ENCODE data around the gene PKM. TPM values are rescaled to one million over a fixed set of nuclear protein-coding genes. Genes with fewer than 3 reads are reported as not detected.

The PKM gene
- total and polyA plus RNA-seq, 9 of the 15 experiments (the other 6 are each of a cell fraction or from before 2014, with no cell fraction given), result 140 to 825 (median 383) TPM

DNA sequence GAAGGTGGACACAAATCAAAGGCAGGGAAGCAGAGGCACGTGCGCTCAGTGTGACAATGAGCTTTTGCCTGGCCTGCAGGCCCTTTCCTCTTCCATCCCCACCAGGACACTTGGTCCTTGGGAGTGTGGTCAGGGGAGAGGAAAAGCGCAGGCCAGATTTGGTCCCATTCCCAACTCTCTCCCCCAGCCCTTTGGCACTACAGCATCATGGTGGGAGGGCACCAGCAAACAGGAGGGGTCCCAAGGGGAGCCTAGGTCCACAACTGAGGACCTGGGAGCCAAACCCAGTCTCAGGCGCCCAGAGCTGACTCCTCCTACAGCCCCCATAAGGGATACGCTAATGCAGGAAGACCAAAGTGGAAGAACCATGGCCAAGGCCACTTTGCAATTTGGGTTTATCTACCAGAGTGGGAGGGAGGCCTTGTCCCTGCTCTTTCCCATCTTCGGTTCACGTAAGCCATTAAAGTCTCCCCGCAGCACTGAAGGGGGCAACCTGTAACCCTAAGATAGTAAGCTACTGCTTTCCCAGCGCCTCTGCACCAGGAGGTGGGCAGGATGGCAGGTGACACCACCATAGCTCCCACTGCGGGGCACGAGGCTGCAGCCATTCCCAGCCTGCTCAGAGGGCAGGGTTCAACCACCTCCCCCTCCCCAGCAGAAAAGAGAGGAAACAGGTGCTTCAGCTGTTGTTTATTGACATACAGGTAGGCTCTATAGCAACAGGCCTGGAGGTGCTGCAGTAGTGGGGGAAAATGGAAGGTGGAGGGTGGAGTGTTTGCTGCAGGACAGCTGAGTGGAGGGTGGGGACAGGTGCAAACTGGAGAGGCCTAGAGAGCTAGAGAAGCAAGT, 32.4 kb downstream of the PKM start:
- H4K20me1 ChIP-seq (replicated peaks; ENCODE audit: control insufficient read depth, insufficient read depth, low read length), result peaks cover 17% of the 10 kb centered on the region
- FAIRE-seq (no peak), ATAC-seq (no peak), DNase-seq (ENCODE audit: extremely low read depth in 1 of 4, low spot score in 3 of 4) (no peak)
- CTCF ChIA-PET (ENCODE audit: low intra/inter-chr PET ratio), result no interaction called here
- no peaks in the 10 kb centered on the region for H3K27me3 ChIP-seq (ENCODE audit: control insufficient read depth in 2 of 2, insufficient read depth in 2 of 2, low read length in 2 of 2)
- H3K36me3 ChIP-seq (ENCODE audit: control insufficient read depth, insufficient read depth, low read length), result peaks cover 57% of the 10 kb centered on the region
- 67% methylated on average over 9 of the region's 11 CpGs for WGBS (ENCODE audit: insufficient coverage, low coverage, missing lambda C conversion rate)
- intact Hi-C loops (cut with micrococcal nuclease) (loop anchor here (1.0 kb wide), 1 partner anchor 88 kb away; no protein-coding TSS in a partner anchor), in situ Hi-C loops (cut with MboI) (no loop called here)
- no peaks in the 10 kb centered on the region for H3K79me2 ChIP-seq (ENCODE audit: control insufficient read depth, insufficient read depth, low read length)
- no TSS peak for BruUV-seq (replicated peaks)
- H3K27ac ChIP-seq (ENCODE audit: extremely low read depth, low read depth, low read length), result no peak overlapping the region
- peaks cover 5 to 13% of the 10 kb centered on the region in 2 experiments; a peak in 4 of 5 replicates for H3K4me1 ChIP-seq (replicated peaks in 1 of 2; ENCODE audit: control insufficient read depth in 2 of 2, insufficient read depth in 2 of 2, low read length in 2 of 2)
- H2AFZ ChIP-seq (ENCODE audit: low read depth, low read length), result no peak overlapping the region
- POLR2A ChIA-PET, result interaction anchor here (0.9 kb wide), 1 partner anchor 86 kb away, joined by 3 read pairs; no protein-coding TSS in a partner anchor
- H3K9me3 ChIP-seq (replicated peaks; ENCODE audit: control insufficient read depth, insufficient read depth, low read depth, low read length), result no peaks in the 10 kb centered on the region
- no peak overlapping the region for H3K4me2 ChIP-seq (ENCODE audit: insufficient read depth, low read length)
- H3K4me3 ChIP-seq, result no peak overlapping the region
- no peaks in the 10 kb centered on the region for H3K9me1 ChIP-seq (ENCODE audit: control insufficient read depth, insufficient read depth, low read length)
- no peak overlapping the region for H3K9ac ChIP-seq (ENCODE audit: insufficient read depth in 1 of 2, low read depth in 2 of 2, low read length in 2 of 2)
- TF ChIP-seq REST (IDR thresholded peaks at IDR 0.05; ENCODE audit: borderline replicate concordance) (no peak), REST (CRISPR knock-in tag; IDR thresholded peaks at IDR 0.05; ENCODE audit: low read depth) (0 out of 2 replicates have a peak, but pooled peaks have one; percentile 23), ZBTB9 (CRISPR knock-in tag; IDR thresholded peaks at IDR 0.05) (0 out of 2 replicates have a peak, but pooled peaks have one; percentile 69), POLR2AphosphoS2 (IDR thresholded peaks at IDR 0.05; ENCODE audit: low read length) (peak; percentile 93), E2F6 (IDR thresholded peaks at IDR 0.05; ENCODE audit: borderline replicate concordance in 1 of 2, extremely low read depth in 1 of 2, insufficient read depth in 1 of 2, insufficient read length in 1 of 2, low read depth in 1 of 2, low read length in 1 of 2, poor library complexity in 1 of 2, severe bottlenecking in 1 of 2) (no peak), POLR2G (IDR thresholded peaks at IDR 0.05; ENCODE audit: low read depth, low read length) (no peak)
- TF ChIP-seq, protein P1, sequence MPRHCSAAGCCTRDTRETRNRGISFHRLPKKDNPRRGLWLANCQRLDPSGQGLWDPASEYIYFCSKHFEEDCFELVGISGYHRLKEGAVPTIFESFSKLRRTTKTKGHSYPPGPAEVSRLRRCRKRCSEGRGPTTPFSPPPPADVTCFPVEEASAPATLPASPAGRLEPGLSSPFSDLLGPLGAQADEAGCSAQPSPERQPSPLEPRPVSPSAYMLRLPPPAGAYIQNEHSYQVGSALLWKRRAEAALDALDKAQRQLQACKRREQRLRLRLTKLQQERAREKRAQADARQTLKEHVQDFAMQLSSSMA (CRISPR knock-in tag; IDR thresholded peaks at IDR 0.05), result 0 out of 2 replicates have a peak, but pooled peaks have one; percentile 18
